Thyroid gland (tissue), 4 donors: ENCODE measurements around the gene L1CAM. TPM values are rescaled to one million over a fixed set of nuclear protein-coding genes. Genes with fewer than 3 reads are reported as not detected.

Experiments used
- DNase-seq, 2 donors: peaks; one replicate each; pipeline ENCODE4 v3.0.0-alpha.2; 2019
- H3K27ac ChIP-seq, 3 donors: fragments of 200-600 bp; sonication (generic); 1 replicate in 2 of 3; 2 replicates in 1 of 3; pipeline ENCODE4 v1.5.1; 2016 to 2019; ENCODE audit warnings: mild to moderate bottlenecking in 1 of 3, moderate library complexity in 1 of 3
- H3K27me3 ChIP-seq: fragments of 200-600 bp; sonication (generic); one replicate; pipeline ENCODE4 v1.5.1; 2019
- H3K36me3 ChIP-seq, 2 donors: fragments of 200-600 bp; sonication (generic); one replicate each; pipeline ENCODE4 v1.5.1; 2016 to 2019
- H3K4me1 ChIP-seq, 2 donors: fragments of 200-600 bp; sonication (generic); one replicate each; pipeline ENCODE4 v1.5.1; 2017 to 2019
- H3K4me3 ChIP-seq, 3 donors: fragments of 200-600 bp; sonication (generic); replicated peaks in 1 of 3; 1 replicate in 2 of 3; 2 replicates in 1 of 3; pipeline ENCODE4 v1.5.1; 2016; ENCODE audit warnings: mild to moderate bottlenecking in 1 of 3
- H3K9me3 ChIP-seq: fragments of 200-600 bp; sonication (generic); one replicate; pipeline ENCODE4 v1.5.1; 2017
- CTCF ChIP-seq, 6 experiments: fragments of 200-600 bp in 3 of 6; fragments of 450-650 bp in 3 of 6; sonication (generic) in 3 of 6; IDR thresholded peaks; one replicate each; pipeline ENCODE4 v1.5.1; 2016 to 2019; ENCODE audit warnings: antibody characterized with exemption in 6 of 6, mild to moderate bottlenecking in 2 of 6, inconsistent platforms in 1 of 6, moderate library complexity in 1 of 6
- POLR2A ChIP-seq, 2 donors: fragments of 450-650 bp; IDR thresholded peaks; one replicate each; pipeline ENCODE4 v1.6.1; 2017; ENCODE audit warnings: antibody characterized with exemption in 2 of 2, mild to moderate bottlenecking in 2 of 2, moderate library complexity in 1 of 2
- WGBS, 2 donors: methylation state at CpG; one replicate each; pipeline ENCODE4 v1.1.5; 2017; 5-methylcytosine and 5-hydroxymethylcytosine counted together
- intact Hi-C: fragments of 100-400 bp; cut with DNase I; formaldehyde crosslinking; loops from one replicate; pipeline ENCODE4 v1.15.1; 2023
- total RNA-seq, 4 donors: library from RNA; depleted of rRNA; stranded (reverse); fragments of >200 nt; gene quantifications; one replicate each; pipeline ENCODE4 v1.2.3, GENCODE V29; 2016

The L1CAM gene
- total RNA-seq, 4 donors from 2014 or later = 0.45 to 2.2 (median 0.75) TPM

GRCh38 chrX:153853180-153853901 is 32.6 kb downstream of the L1CAM start:
- no peak for DNase-seq
- Histone ChIP-seq H3K9me3 (no peaks in the 10 kb centered on the region), H3K36me3 (no peaks in the 10 kb centered on the region), H3K4me1 (no peaks in the 10 kb centered on the region), H3K27me3 (no peaks in the 10 kb centered on the region), H3K27ac (no peak overlapping the region), H3K4me3 (no peak overlapping the region)
- intact Hi-C loops = no loop called here
- TF ChIP-seq CTCF (IDR thresholded peaks at IDR 0.05) = no peak
- TF ChIP-seq POLR2A (IDR thresholded peaks at IDR 0.05) = no peak
- 70 to 73% methylated on average over 3 of the region's 3 CpGs for WGBS, 2 donors

GRCh38 chrX:153851981-153852380 is 34.0 kb downstream of the L1CAM start:
- Histone ChIP-seq H3K27ac (no peak overlapping the region), H3K4me3 (no peak overlapping the region), H3K9me3 (no peaks in the 10 kb centered on the region), H3K4me1 (no peaks in the 10 kb centered on the region), H3K27me3 (no peaks in the 10 kb centered on the region), H3K36me3 (no peaks in the 10 kb centered on the region)
- intact Hi-C loops = no loop called here
- TF ChIP-seq POLR2A (IDR thresholded peaks at IDR 0.05) = no peak
- no peak for TF ChIP-seq CTCF (IDR thresholded peaks at IDR 0.05)
- DNase-seq = no peak
- 69 to 70% methylated on average over 3 of the region's 3 CpGs for WGBS, 2 donors

GRCh38 chrX:153848325-153848724 is 37.6 kb downstream of the L1CAM start:
- WGBS, 2 donors = 56 to 62% methylated on average over 3 of the region's 3 CpGs
- no peaks in the 10 kb centered on the region for H3K9me3 ChIP-seq
- intact Hi-C loops = no loop called here
- H3K27me3 ChIP-seq = peaks cover 5% of the 10 kb centered on the region
- TF ChIP-seq CTCF (IDR thresholded peaks at IDR 0.05) = no peak
- TF ChIP-seq POLR2A (IDR thresholded peaks at IDR 0.05) = no peak
- no peaks in the 10 kb centered on the region for H3K4me1 ChIP-seq
- no peak for DNase-seq
- H3K36me3 ChIP-seq = no peaks in the 10 kb centered on the region
- no peak overlapping the region for H3K4me3 ChIP-seq
- no peak overlapping the region for H3K27ac ChIP-seq

GRCh38 chrX:153845842-153846241 is 40.1 kb downstream of the L1CAM start:
- Histone ChIP-seq H3K27ac (no peak overlapping the region), H3K4me3 (no peak overlapping the region), H3K4me1 (no peaks in the 10 kb centered on the region), H3K36me3 (no peaks in the 10 kb centered on the region), H3K9me3 (no peaks in the 10 kb centered on the region), H3K27me3 (peaks cover 7% of the 10 kb centered on the region)
- no peak for DNase-seq
- TF ChIP-seq CTCF (IDR thresholded peaks at IDR 0.05) (no peak), POLR2A (IDR thresholded peaks at IDR 0.05) (no peak)
- intact Hi-C loops = no loop called here
- WGBS, 2 donors = 9 to 21% methylated on average over 3 of the region's 3 CpGs

GRCh38 chrX:153845195-153845594 is 40.8 kb downstream of the L1CAM start:
- Histone ChIP-seq H3K36me3 (no peaks in the 10 kb centered on the region), H3K4me1 (no peaks in the 10 kb centered on the region), H3K27me3 (peaks cover 7% of the 10 kb centered on the region), H3K27ac (no peak overlapping the region), H3K4me3 (no peak overlapping the region), H3K9me3 (no peaks in the 10 kb centered on the region)
- WGBS, 2 donors = 37 to 44% methylated on average over 6 of the region's 6 CpGs
- TF ChIP-seq POLR2A (IDR thresholded peaks at IDR 0.05) (no peak), CTCF (IDR thresholded peaks at IDR 0.05) (no peak)
- intact Hi-C loops = no loop called here
- no peak for DNase-seq
